Chondrocyte (in vitro differentiated cells): ENCODE data around the gene FAM227A. TPM values are rescaled to one million over a fixed set of nuclear protein-coding genes. Genes with fewer than 3 reads are reported as not detected.

Experiments used
- DNase-seq: peaks from one replicate; pipeline ENCODE4 v3.0.0; 2021; ENCODE audit warnings: mixed read lengths, low spot score
- H3K27ac Mint-ChIP-seq: one replicate; pipeline ENCODE4 v1.8.0; 2021; ENCODE audit warnings: mild to moderate bottlenecking, moderate library complexity, mixed read lengths; ENCODE audit not compliant: unreplicated experiment
- H3K27me3 Mint-ChIP-seq: 2 replicates; pipeline ENCODE4 v1.8.0; 2021; ENCODE audit warnings: low read depth, mixed read lengths
- H3K36me3 Mint-ChIP-seq: 2 replicates; pipeline ENCODE4 v1.8.0; 2021; ENCODE audit warnings: low read depth, mixed read lengths
- H3K4me1 Mint-ChIP-seq: 2 replicates; pipeline ENCODE4 v1.8.0; 2021; ENCODE audit warnings: low read depth, mild to moderate bottlenecking, mixed read lengths
- H3K4me3 Mint-ChIP-seq: one replicate; pipeline ENCODE4 v1.8.0; 2021; ENCODE audit warnings: mild to moderate bottlenecking, moderate library complexity, mixed read lengths; ENCODE audit not compliant: unreplicated experiment
- H3K9me3 Mint-ChIP-seq: 2 replicates; pipeline ENCODE4 v1.8.0; 2021; ENCODE audit warnings: low read depth, mixed read lengths
- total RNA-seq: library from RNA; stranded (reverse); gene quantifications from 3 replicates; pipeline ENCODE4 v1.2.1, GENCODE V29; 2021
- TF ChIP-seq, protein P1 (sequence below): fragments of 200-600 bp; sonication (generic); IDR thresholded peaks from 2 replicates; pipeline ENCODE4 v1.5.0; 2021; ENCODE audit warnings: antibody characterized with exemption, mild to moderate bottlenecking, moderate library complexity

The FAM227A gene
- total RNA-seq, 1 donor from 2014 or later, result 1.8 TPM

DNA sequence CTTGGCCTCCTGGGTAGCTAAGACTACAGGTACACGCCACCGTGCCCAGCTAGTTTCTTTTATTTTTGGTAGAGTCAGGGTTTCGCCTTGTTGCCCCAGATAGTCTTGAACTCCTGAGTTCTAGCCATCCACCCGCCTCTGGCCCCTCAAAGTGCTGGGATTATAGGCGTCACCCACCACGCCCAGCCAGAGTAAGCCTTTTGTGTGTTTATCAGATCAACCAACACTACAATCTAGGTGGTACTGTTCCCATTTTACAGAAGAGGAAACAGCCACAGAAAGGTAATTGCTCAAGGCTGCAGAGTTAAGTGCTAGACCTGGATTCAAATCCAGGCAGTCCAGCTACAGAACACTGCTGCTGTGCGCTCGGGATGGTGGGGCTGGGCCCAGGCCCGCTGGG is 28.7 kb upstream of the FAM227A start:
- DNase-seq, result no peak
- H3K4me3 Mint-ChIP-seq, result no peak overlapping the region
- H3K9me3 Mint-ChIP-seq, result no peaks in the 10 kb centered on the region
- TF ChIP-seq, protein P1, sequence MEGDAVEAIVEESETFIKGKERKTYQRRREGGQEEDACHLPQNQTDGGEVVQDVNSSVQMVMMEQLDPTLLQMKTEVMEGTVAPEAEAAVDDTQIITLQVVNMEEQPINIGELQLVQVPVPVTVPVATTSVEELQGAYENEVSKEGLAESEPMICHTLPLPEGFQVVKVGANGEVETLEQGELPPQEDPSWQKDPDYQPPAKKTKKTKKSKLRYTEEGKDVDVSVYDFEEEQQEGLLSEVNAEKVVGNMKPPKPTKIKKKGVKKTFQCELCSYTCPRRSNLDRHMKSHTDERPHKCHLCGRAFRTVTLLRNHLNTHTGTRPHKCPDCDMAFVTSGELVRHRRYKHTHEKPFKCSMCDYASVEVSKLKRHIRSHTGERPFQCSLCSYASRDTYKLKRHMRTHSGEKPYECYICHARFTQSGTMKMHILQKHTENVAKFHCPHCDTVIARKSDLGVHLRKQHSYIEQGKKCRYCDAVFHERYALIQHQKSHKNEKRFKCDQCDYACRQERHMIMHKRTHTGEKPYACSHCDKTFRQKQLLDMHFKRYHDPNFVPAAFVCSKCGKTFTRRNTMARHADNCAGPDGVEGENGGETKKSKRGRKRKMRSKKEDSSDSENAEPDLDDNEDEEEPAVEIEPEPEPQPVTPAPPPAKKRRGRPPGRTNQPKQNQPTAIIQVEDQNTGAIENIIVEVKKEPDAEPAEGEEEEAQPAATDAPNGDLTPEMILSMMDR, result no peak
- H3K36me3 Mint-ChIP-seq, result peaks cover 21% of the 10 kb centered on the region
- H3K27ac Mint-ChIP-seq, result no peak overlapping the region
- H3K27me3 Mint-ChIP-seq, result no peaks in the 10 kb centered on the region
- peaks cover 25% of the 10 kb centered on the region for H3K4me1 Mint-ChIP-seq

DNA sequence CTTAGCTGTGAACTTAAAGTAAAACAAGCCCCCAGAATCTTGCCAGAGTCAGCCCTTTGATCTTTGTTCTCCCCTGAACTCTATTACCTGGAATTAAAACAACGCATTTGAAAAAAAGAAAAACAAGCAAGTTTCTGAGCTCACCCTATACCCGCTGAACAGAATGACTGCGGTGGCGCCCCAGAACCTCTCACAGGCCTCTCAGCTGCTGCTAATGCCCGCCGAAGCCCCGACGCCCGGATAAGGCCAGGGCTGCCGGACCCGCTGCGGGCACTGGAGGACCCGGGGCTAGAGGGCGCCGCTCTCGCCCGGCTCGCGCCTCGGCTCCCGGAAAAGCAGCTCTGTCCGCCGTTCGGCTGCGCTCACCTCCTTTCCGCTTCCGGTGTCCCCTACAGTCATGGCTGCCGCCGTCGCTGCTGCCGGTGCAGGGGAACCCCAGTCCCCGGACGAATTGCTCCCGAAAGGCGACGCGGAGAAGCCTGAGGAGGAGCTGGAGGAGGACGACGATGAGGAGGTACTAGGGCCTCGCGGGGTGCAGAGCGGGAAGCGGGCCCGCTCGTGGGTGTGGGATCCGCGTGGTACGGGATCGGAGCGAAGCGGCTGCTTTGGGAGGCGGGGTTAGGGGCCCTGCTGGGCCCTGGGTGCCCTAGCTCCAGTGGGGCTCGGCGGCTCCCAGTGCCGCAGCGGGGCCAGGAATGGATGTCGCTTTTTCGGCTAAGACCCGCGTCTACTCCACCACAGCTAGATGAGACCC is 25.6 kb upstream of the FAM227A start, which contains the start of gene TOMM22:
Gene TOMM22 (plus strand): TSS at position 376 of the 754 bp plus-strand sequence. CDS start 22 bp downstream, at position 398.
- Mint-ChIP-seq H3K27me3 (no peaks in the 10 kb centered on the region), H3K4me3 (peak within 1 kb of the TSS; percentile 99), H3K27ac (peak within 1 kb of the TSS; percentile 98), H3K36me3 (peaks cover 6% of the 10 kb centered on the region), H3K4me1 (peaks cover 25% of the 10 kb centered on the region), H3K9me3 (no peaks in the 10 kb centered on the region)
- DNase-seq, result peak; percentile 96
- TF ChIP-seq, protein P1, result peak; percentile 82

DNA sequence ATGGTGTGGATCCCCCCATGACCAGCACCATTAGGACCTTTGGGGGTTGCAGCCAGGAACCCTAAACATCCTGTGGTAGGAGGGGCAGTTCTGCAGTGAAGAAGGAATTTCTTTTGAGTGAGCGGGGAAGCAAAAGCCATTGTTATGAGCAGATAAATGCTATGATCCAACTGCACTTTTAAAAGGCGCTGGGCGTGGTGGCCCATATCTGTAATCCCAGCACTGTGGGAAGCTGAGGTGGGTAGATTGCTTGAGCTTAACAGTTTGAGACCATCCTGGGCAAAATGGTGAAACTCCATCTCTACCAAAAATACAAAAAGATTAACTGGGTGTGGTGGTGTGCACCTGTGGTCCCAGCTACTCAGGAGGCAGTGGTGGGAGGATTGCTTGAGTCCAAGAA is 19.6 kb upstream of the FAM227A start:
- Mint-ChIP-seq H3K9me3 (no peaks in the 10 kb centered on the region), H3K36me3 (peaks cover 16% of the 10 kb centered on the region), H3K27ac (no peak overlapping the region), H3K4me3 (no peak overlapping the region), H3K27me3 (no peaks in the 10 kb centered on the region), H3K4me1 (no peaks in the 10 kb centered on the region)
- TF ChIP-seq, protein P1, result no peak
- no peak for DNase-seq

DNA sequence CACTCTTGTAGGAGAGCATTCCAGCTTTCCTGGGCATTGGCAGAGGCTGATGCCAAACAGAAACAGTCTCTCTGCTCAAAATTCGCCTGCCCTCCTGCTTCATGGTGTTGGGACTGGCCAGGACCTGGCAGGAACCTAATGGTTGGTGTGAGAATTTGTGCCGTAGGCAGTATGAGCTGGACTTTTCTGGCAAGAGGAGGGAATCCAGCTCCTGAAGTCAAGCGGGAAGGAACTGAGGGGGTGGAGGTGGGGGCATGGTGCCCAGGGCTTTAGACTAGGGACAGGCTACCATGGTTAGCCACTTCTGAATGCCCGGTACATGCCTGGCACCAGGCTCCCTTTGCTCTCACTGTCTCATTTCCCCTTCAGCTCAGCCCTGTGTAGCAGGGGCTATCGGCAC is 18.7 kb upstream of the FAM227A start:
- DNase-seq, result no peak
- no peaks in the 10 kb centered on the region for H3K9me3 Mint-ChIP-seq
- H3K27ac Mint-ChIP-seq, result no peak overlapping the region
- peaks cover 18% of the 10 kb centered on the region for H3K36me3 Mint-ChIP-seq
- no peaks in the 10 kb centered on the region for H3K4me1 Mint-ChIP-seq
- no peak overlapping the region for H3K4me3 Mint-ChIP-seq
- H3K27me3 Mint-ChIP-seq, result no peaks in the 10 kb centered on the region
- TF ChIP-seq, protein P1, result no peak

DNA sequence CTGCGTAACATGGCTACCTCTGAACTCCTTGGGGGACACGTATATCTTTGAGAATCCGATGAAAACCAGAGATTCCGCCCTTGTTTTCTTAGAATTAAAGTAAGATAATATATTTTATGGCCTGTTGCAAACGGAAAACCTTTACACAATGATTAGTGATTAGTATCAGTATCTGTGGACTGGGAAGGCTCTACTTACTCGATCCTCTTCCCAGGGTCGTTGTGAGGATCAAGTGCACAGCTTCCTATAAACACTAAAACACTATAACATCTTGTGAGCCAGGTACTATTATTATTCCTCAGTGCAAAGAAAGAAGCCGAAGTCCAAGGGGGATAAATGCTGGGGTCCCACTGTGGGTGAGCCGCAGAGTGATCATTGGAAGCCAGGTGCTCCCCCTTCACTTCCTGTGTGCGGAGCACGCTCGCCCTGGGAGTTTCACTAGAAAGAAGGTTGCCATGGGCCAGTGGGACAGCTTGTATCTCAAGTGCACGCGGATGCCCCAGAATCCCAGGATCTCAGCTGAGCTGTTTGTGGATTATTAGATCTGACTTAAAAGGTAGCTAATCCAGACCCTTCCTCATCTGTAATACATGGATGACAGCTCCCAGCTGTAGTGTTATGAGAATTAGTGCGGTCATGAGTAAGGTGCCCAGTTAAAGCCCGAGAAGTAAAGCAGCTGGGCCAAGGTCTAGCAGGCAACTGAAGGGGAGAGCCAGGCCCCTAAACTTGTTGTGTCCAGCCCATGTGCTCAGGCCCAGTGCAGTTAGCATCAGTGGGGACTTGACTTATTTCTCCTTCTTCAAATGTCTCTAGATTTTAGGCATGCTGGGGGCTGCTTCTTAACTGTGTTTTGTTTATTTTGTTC is 1.1 kb upstream of the FAM227A start:
- Mint-ChIP-seq H3K9me3 (no peaks in the 10 kb centered on the region), H3K27me3 (no peaks in the 10 kb centered on the region), H3K4me3 (peak overlapping the region; percentile 87), H3K27ac (peak overlapping the region; percentile 99), H3K36me3 (no peaks in the 10 kb centered on the region), H3K4me1 (peaks cover 14% of the 10 kb centered on the region)
- TF ChIP-seq, protein P1, result no peak
- no peak for DNase-seq
